Loucy (cell line): ENCODE data around the gene PTPRN2.
"Not testable (repeated sequence)": the region's sequence is repeated elsewhere in the genome, so short reads cannot be mapped to it uniquely, and the experiment has no call there.

Source experiments
- H2AFZ ChIP-seq: fragments of 200-600 bp; sonication (generic); 2 replicates; pipeline ENCODE4 v1.6.0; 2016; ENCODE audit warnings: antibody characterized with exemption, mild to moderate bottlenecking, low read length, moderate library complexity
- H3F3A ChIP-seq: fragments of 200-600 bp; 2 replicates; pipeline ENCODE4 v1.6.0; 2016; ENCODE audit warnings: antibody characterized with exemption, low read depth, mild to moderate bottlenecking
- H3K27me3 ChIP-seq: fragments of 200-600 bp; sonication (generic); 2 replicates; pipeline ENCODE4 v1.6.1; 2014; ENCODE audit warnings: low read length, mild to moderate bottlenecking; ENCODE audit not compliant: insufficient read depth, poor library complexity, severe bottlenecking
- H3K36me3 ChIP-seq: fragments of 200-600 bp; sonication (generic); 2 replicates; pipeline ENCODE4 v1.6.1; 2016; ENCODE audit warnings: low read length; ENCODE audit not compliant: insufficient read depth
- H3K4me1 ChIP-seq: fragments of 200-600 bp; sonication (generic); 2 replicates; pipeline ENCODE4 v1.5.1; 2014; ENCODE audit warnings: low read length, mild to moderate bottlenecking; ENCODE audit not compliant: insufficient read depth, poor library complexity, severe bottlenecking
- H3K4me2 ChIP-seq: fragments of 200-600 bp; sonication (generic); 2 replicates; pipeline ENCODE4 v1.6.0; 2014; ENCODE audit warnings: antibody characterized with exemption, low read length, low read depth, mild to moderate bottlenecking; ENCODE audit not compliant: poor library complexity, severe bottlenecking
- H3K4me3 ChIP-seq: fragments of 200-600 bp; sonication (generic); 2 replicates; pipeline ENCODE4 v1.5.1; 2014; ENCODE audit warnings: low read length, mild to moderate bottlenecking, mixed read lengths; ENCODE audit not compliant: poor library complexity, severe bottlenecking
- H3K79me2 ChIP-seq: fragments of 200-600 bp; sonication (generic); 2 replicates; pipeline ENCODE4 v1.6.1; 2014; ENCODE audit warnings: low read length; ENCODE audit not compliant: insufficient read depth
- H3K9ac ChIP-seq: fragments of 200-600 bp; sonication (generic); 2 replicates; pipeline ENCODE4 v1.6.0; 2014; ENCODE audit warnings: mild to moderate bottlenecking, low read depth, low read length, moderate library complexity; ENCODE audit not compliant: poor library complexity, severe bottlenecking
- H3K9me2 ChIP-seq: fragments of 200-600 bp; sonication (generic); replicated peaks from 2 replicates; pipeline ENCODE4 v1.6.1; 2016; ENCODE audit warnings: low read depth, low read length, mixed read lengths
- H3K9me3 ChIP-seq: fragments of 200-600 bp; sonication (generic); 2 replicates; pipeline ENCODE4 v1.6.1; 2014; ENCODE audit warnings: mild to moderate bottlenecking, antibody characterized with exemption, low read length, low read depth; ENCODE audit not compliant: insufficient read depth
- H4K20me1 ChIP-seq: fragments of 200-600 bp; sonication (generic); 2 replicates; pipeline ENCODE4 v1.6.0; 2014; ENCODE audit warnings: antibody characterized with exemption, low read length, mild to moderate bottlenecking; ENCODE audit not compliant: insufficient read depth, poor library complexity, severe bottlenecking
- CTCF ChIP-seq: fragments of 200-600 bp; sonication (generic); conservative IDR thresholded peaks from 2 replicates; pipeline ENCODE4 v1.5.1; 2014; ENCODE audit warnings: mild to moderate bottlenecking, antibody characterized with exemption, low read length
- EZH2phosphoT487 ChIP-seq: fragments of 200-600 bp; IDR thresholded peaks from 2 replicates; pipeline ENCODE4 v1.6.1; 2018; ENCODE audit warnings: antibody characterized with exemption, mild to moderate bottlenecking, moderate library complexity, borderline replicate concordance

Gene PTPRN2

DNA sequence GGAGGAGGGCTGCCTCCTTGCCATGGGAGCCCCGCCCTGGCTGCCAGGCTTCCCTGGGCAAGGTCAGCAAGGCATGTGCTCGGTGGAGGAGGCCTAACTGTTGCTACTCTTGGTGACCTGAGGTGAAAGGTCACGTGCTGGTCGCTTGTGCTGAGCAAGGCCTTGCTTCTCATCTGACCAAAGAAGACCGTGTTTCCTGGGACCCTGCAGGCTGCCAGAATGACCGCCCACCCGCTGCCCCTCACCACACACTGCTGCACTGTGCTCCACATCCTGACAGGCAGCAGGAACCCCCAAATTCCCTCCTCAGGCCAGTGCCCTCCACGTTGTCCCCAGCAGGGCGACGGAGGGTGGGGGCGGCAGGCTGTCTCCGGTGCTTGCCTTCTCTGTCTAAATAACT lies 808.4 kb downstream of the PTPRN2 start:
- Histone ChIP-seq H3K9ac (no peak overlapping the region), H4K20me1 (no peaks in the 10 kb centered on the region), H2AFZ (no peak overlapping the region), H3K27me3 (no peaks in the 10 kb centered on the region), H3K36me3 (no peaks in the 10 kb centered on the region), H3K4me3 (no peak overlapping the region), H3F3A (no peaks in the 10 kb centered on the region), H3K9me3 (peaks cover 4% of the 10 kb centered on the region; the same call in 1 of the 2 replicates), H3K4me2 (no peak overlapping the region), H3K9me2 (no peaks in the 10 kb centered on the region), H3K79me2 (no peaks in the 10 kb centered on the region), H3K4me1 (no peaks in the 10 kb centered on the region)
- TF ChIP-seq EZH2phosphoT487, result no peak
- no peak for TF ChIP-seq CTCF

- H3K27me3 ChIP-seq, H2AFZ ChIP-seq, H3K4me3 ChIP-seq, H3K4me1 ChIP-seq, H3K9me3 ChIP-seq, H3K79me2 ChIP-seq, H3K9me2 ChIP-seq, H3K9ac ChIP-seq, H3K36me3 ChIP-seq, H3K4me2 ChIP-seq, H4K20me1 ChIP-seq, H3F3A ChIP-seq: not testable (repeated sequence)
These were observed 810.3 kb downstream of the PTPRN2 start for GRCh38 chr7:157777194-157777762.

GRCh38 chr7:157775560-157776332 lies 811.9 kb downstream of the PTPRN2 start:
- no peaks in the 10 kb centered on the region for H3K9me2 ChIP-seq
- H4K20me1 ChIP-seq, result no peaks in the 10 kb centered on the region
- H3K9ac ChIP-seq, result no peak overlapping the region
- H2AFZ ChIP-seq, result no peak overlapping the region
- H3K27me3 ChIP-seq, result no peaks in the 10 kb centered on the region
- H3K9me3 ChIP-seq, result peaks cover 9% of the 10 kb centered on the region; the same call in 1 of the 2 replicates
- H3K4me2 ChIP-seq, result no peak overlapping the region
- no peaks in the 10 kb centered on the region for H3K4me1 ChIP-seq
- no peaks in the 10 kb centered on the region for H3F3A ChIP-seq
- no peak overlapping the region for H3K4me3 ChIP-seq
- no peaks in the 10 kb centered on the region for H3K79me2 ChIP-seq
- H3K36me3 ChIP-seq, result no peaks in the 10 kb centered on the region
- TF ChIP-seq EZH2phosphoT487 (no peak), CTCF (no peak)
